Left ventricle myocardium superior (tissue), 1 donor: Measurements from ENCODE around the gene HSBP1L1. TPM values are rescaled to one million over a fixed set of nuclear protein-coding genes. Genes with fewer than 3 reads are reported as not detected.

Experiments
- ATAC-seq: fragments of 200-7000 bp; cut with Tn5 transposase; one replicate; pipeline ENCODE4 v1.9.1; 2020; ENCODE audit warnings: mild to moderate bottlenecking, moderate library complexity
- DNase-seq: peaks from one replicate; pipeline ENCODE4 v3.0.0-alpha.2; 2020
- intact Hi-C: fragments of 100-400 bp; cut with micrococcal nuclease; formaldehyde crosslinking; loops from one replicate; pipeline ENCODE4 v1.11.0; 2022
- total RNA-seq: library from RNA; stranded (reverse); fragmentation: NEBNext Ultra II Directional; extraction: Animal tissue kit (Norgen Biotek cat#: 25700); gene quantifications from one replicate; pipeline ENCODE4 v1.2.1, GENCODE V29; 2021
- donor health status: DM: no; HTN: yes; CAD: no; lungs with severe emphysema.

HSBP1L1 gene
- total RNA-seq, 1 donor from 2014 or later, result 14.5 TPM

DNA sequence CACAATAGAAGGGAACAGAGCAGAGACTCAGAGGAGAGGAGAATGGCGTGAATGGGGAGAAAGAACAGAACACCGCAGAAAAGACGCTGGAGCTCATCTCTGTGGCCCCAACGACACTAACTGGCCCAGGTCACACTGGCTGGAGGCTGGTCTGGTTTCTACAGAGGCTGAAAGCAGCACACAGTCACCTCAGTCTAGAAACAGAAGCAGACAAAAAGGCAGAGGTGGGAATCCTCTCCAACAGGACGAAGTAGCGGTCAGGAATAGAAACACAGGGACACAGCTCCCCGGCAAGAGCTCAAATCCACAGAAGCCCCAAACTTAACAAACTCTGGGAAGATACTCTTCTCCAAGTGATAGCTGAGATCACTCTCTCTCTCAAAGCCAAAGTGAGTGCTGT lies 22.2 kb upstream of the HSBP1L1 start:
- ATAC-seq, result peak; percentile 22
- DNase-seq, result no peak
- intact Hi-C loops, result no loop called here

DNA sequence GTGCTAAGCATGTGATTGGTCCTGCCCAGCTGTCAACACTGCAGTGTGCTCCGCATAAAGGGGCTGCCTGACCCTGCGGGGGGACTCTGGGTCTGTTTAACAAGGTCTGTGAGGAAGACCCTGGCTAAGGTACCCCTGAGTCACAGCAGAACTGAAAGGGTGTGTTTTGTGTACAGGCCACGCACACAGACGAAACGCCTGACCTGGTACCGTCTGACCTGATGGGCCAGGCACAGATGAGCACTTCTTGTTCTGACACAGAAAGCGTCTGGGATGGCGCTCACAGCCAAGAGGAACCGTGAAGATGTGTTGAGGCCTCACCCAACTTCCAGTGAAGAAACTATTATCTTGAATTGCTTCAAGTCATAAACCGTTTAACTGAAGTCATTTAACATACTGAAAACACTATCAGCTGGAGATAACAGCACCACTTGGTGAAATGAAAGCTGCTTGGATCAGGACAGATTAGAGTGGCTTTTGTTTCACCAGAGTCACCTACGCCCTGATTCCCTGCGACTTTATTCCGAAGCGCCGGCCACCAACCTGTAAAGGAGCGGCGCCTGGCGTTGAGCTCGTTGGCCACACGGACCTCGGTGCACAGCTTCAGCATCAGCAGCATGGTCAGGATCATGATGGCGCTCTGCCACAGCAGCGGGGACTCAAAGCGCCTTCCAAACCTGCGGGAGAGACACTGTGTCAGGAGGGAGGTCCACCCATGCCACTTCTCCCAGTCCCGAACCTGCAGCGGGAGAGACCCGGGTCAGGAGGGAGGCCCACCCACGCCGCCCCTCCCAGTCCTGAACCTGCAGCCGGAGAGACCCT lies 21.4 kb upstream of the HSBP1L1 start:
- ATAC-seq (peak; percentile 27), DNase-seq (no peak)
- intact Hi-C loops, result no loop called here

DNA sequence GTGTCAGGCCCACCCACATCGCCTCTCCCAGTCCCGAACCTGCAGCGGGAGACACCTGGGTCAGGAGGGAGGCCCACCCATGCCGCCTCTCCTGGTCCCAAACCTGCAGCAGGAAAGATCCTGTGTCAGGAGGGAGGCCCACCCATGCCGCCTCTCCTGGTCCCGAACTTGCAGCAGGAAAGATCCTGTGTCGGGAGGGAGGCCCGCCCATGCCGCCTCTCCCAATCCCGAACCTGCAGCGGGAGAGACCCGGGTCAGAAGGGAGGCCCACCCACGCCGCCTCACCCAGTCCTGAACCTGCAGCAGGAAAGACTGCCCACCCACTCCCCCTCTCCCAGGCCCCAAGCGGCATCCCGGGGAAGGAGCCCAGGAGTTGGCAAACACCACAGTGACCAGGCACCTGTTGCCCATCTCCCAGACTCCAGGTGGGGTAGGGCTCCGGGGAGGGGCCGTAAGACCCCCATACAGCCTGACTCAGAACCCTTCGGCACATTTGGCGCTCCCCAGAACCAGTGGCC lies 20.8 kb upstream of the HSBP1L1 start:
- DNase-seq, result no peak
- intact Hi-C loops, result no loop called here

DNA sequence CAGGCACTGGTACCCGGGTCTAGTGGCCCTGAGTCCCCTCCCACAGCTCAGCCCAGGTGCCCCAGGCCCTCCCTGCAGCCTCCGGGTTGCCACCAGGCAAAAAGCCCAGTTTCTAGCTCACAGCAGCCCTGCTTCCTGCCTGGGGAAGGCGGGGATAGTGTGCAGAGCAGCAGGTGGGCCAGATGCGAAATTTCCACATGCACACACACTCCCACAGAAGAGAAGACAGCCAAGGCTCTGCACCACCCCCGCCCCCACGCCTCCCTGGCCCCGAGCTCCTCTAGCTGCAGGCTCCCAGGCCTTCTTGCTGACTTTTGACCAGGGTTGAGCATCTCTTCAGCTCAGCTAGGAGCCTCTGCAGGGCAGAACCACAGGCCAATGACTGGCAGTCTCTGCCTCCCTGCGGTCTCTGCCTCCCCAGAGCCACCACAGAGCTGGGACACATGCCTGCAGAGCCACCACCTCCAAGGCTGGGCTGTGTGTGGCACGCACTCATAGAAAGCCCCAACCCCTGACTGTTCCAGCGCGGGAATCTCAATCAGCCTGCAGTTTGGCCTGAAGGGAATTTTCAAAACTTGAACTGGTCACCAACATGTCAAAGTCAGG lies 20.2 kb upstream of the HSBP1L1 start:
- intact Hi-C loops, result no loop called here
- DNase-seq, result no peak
- peak; percentile 14 for ATAC-seq

More for the DNA sequence above, 20.8 kb upstream of the HSBP1L1 start:
- ATAC-seq, result no peak

DNA sequence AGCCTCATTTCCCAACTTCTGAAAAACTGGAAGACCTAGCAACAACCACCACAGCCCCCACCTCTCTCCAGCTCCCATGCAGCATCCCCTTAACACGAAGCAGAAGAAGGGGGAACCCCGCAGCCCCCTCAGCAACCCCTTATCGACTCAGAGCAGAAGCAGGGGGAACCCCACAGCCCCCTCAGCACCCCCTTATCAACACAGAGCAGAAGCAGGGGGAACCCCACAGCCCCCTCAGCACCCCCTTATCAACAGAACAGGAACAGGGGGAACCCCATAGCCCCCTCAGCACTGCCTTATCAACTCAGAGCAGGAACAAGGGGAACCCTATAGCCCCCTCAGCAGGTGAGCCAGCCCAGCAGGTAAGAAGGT lies 19.7 kb upstream of the HSBP1L1 start:
- no peak for ATAC-seq
- intact Hi-C loops, result no loop called here
- DNase-seq, result no peak

DNA sequence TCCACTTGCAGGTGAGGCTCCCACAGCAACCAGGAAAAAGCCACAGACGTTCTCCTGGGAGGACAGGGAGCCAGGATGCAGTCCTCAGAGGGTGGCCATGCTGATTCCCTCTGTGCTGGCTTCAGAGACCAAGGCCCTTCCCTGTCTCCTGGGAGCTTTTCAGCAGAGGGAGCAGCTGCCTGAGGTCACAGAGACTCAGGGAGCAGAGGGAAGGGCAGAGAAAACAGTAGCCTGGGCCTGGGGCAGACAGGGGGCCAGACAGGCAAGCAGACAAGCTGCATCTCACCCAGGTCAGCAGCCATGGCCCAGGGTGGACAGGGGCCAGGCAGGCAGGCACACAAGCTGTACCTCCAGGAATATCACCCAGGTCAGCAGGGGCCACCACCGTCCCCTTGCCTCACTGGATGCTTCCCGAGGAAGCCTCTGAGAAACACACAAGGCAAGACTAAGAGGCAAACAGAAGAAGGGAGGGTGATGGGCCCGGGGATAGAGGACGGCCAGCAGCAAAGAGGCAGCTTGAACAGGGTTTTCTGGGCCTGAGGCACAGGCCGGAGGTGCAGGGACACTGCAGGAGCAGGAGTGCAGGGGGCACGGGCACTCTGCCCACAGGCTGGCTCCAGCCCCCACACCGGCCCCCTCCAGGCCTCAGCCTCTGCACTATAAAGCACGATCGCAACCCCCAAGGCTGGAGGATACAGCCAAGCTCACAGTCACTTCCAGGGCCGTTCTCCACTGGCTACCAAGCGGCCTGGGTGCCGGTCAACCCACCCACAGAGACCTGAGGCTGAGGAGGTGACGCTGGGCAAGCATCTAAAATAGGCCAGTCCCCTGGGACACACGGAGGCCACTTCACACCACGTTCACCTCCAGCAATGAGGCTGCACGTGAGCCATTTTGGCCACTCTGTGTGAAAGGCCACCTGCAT lies 19.1 kb upstream of the HSBP1L1 start:
- no peak for ATAC-seq
- intact Hi-C loops, result no loop called here

DNA sequence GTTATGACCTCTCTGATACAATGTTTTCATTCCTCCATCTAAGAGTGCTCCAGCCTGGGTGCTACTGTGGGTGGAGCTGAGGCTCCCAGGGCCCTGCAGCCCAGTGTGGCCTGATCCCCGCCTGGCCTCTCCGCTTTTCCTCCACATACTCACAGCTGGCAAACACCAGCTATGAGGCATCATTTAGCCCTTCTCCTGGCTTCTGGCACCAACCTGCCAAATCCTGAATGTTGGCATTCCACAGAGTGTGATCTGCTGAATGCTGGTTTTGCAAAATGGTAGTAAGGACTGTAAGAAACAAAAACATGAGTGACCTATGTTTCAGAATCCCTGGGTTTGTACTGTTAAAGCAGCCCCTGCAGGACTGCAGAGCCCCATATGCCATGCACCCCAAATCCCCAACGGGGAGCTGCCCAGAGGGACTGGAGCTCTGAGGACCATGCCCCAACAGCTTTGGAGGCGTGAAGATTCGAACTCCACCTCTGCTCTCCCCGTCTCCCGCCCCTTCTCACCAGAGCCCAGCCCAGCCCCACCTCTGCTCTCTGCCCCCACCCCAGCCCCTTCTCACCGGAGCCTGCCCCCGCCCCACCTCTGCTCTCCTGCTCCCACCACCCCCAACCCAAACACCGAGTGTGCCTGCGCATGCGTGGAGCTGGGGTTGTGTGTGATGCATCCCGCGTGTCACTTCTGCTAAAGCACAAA lies 17.2 kb upstream of the HSBP1L1 start:
- ATAC-seq, result no peak
- no peak for DNase-seq
- intact Hi-C loops, result no loop called here

More for the DNA sequence above, 19.1 kb upstream of the HSBP1L1 start:
- DNase-seq, result no peak

DNA sequence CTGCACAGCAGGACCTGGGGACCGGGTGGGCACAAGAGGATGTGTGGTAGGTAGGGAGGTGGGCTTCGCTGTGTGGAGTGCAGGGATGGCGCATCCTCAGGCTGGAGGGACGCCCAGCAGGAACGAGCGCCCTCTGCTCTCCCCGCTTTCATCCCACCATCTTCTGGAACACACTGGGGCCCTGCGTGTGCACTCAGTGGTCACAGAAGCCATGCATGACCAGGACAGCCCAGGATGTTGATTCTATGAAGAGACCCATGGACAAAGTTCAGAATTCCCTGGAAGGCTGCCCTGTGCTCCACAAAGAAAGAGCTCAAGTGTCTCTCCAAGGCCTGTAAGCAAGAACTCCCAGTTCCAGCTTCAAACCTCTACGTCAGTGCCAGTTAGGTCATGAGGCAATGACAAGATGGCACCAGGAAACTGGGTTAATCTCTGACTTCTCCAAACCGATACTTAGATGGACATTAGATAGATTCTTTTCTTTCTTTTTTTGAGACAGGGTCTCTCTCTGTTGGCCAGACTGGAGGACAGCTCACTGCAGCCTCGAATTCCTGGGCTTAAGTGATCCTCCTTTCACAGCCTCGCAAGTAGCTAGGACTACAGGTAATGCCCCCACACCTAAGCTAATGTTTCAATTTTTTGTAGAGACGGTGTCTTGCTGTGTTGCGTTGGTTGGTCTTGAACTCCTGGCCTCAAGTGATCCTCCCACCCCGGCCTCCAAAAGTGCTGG lies 16.4 kb upstream of the HSBP1L1 start:
- no peak for ATAC-seq
- no peak for DNase-seq

DNA sequence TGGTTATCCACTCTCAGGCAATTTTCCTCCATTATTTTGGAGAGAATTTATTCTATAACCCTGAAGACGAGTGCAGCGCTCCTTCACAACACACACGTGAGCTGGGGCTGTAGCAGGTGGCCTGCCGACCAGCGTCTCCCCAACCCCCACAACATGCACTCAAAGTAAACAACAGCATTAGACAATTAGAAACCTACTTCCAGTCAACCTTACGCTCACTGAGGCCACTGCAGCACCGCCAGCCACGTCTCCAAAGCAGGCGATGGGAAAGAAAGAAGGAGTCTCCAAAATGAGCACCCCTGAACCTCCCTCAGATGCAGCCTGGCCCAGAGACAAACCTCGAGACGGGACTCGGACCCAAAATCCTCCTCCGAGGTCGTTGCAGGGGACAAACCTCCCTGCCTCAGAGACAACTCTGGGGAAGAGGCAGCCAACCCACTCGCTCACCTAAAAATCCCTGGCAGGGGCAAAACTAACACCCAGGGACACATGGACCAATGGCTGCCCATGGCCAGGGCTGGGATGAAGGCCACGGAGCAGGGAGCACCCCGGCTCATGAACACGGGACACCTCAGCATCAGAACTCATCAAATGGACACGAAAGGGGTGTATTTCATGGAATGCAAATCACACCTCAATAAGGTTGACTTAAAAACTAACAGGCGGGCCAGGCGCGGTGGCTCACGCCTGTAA lies 15.6 kb upstream of the HSBP1L1 start:
- DNase-seq (no peak), ATAC-seq (no peak)
- intact Hi-C loops, result no loop called here

More for the DNA sequence above, 16.4 kb upstream of the HSBP1L1 start:
- intact Hi-C loops, result no loop called here

DNA sequence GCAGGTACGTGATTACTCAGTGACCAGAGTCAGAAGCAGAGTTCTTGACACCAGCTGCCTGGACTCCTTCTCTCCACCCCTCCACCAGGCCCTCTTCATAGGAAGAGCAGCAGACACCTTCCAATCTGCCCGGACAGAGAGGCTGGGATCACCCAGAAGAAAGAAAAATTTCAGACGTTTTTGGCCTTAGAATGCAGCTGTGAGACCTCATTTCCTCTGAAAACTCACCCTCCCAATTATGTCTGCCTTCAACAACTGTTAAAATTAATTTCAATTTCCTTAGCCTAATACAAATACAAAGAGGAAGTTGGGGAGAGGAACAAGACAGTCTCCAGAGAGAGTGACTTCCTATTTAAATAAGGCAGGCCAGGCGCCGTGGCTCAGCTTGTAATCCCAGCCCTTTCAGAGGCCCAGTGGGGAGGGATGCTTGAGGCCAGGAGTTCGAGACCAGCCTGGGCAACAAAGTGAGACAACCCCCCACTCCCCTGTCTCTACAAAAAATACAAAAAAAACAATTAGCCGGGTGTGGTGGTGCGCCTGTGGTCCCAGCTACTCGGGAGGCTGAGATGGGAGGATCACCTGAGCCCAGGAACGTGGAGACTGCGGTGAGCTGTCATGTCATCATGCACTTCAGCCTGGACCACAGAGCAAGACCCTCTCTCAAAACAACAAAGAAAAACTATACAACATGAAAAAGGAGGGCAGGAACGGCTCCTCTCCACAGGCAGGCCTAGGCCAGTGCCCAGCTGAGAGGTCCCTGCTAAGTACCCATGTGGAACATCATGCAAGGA lies 14.6 kb upstream of the HSBP1L1 start:
- DNase-seq, result peak; percentile 66
- peak; percentile 10 for ATAC-seq
- intact Hi-C loops, result no loop called here

DNA sequence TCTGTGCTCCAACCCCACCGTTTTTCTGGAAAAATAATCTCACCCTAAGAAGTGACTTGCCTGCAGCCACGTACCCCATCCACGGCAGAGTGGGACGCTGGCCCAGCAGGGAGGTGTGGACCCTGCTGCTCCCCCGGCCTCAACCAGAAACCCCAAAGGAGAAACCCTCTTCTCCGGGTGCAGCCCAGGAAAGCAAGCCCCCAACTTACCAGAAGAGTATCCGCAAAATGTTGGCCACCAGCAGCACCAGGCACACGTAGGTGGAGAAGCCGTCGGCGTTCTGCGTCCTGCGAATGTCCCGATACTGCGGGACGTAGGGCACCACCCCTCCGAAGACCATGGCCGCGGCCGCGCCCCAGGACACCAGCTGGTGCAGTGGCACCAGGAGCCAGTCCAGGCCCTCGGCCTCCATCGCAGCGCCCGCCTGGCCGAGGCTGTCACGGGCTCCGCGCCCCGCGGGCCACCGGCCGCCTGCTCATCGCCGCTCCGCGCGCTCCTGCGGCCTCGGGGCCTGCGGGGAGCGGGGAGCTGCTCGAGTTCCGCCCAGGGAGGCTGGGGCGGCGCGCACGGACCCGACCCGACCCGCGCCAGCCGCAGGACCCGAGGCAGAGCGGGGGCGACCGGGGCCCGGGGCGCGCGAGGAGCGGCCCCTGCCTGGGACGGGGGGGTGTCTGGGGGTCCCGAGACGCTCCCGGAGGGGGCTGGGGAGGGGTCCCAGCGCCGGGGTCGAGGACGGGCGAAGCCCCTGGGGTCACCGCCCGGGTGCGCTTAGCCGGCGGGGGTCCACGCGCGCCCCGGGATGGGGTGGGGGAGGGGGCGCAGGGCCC lies 13.7 kb upstream of the HSBP1L1 start:
- ATAC-seq (peak; percentile 36), DNase-seq (peak; percentile 62)
- intact Hi-C loops, result no loop called here

DNA sequence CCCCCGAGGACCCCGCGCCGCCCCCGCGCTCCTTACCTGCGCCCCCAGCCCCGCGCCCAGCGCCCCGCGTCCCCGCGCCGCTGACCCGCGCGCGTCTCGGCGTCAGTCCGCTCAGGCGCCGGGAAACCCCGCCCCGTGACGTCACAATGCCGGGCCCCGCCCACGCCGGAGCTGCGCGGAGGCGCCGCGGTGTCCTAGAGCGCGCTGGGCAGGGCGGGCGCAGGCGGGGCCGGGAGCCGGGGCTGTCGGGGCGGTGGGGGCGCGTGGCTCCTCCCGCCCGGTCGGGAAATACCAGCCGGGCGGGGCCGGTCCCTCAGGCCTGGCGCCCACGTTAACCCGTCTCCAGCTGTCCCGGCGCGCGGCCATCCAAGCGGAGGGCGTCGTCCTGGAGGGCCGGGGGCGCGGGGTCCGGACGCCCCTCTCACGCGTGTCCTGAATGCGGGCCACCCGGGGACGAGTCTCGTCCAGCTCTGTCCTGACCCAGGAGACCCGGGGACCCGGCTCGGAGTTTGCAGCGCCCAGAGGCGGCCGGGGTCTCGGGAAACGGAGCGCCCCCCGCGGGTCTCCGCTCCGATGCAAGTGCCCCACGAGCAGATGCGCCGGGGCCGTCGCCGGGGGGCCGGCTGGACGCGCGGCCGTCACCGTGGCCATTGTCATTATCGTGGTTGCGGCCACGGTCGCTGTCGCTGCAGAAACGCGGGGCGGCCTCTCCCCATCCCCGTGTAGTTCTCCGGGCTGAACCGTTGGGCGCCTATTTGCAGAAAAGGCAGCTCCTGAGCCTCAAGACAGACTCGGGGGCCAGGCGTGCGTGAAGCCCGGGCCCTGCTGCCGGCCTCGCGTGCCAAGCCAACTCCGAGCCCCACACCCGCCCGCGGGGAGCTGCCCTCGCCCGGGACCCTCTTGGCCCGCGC lies 12.6 kb upstream of the HSBP1L1 start, which contains the start of gene SLC66A2:
TSS of gene SLC66A2 (minus strand) at position 109 of the 911 bp plus-strand sequence. CDS start 727 bp downstream, outside the sequence.
- DNase-seq, result peak; percentile 97
- peak; percentile 93 for ATAC-seq
- intact Hi-C loops, result no loop called here

DNA sequence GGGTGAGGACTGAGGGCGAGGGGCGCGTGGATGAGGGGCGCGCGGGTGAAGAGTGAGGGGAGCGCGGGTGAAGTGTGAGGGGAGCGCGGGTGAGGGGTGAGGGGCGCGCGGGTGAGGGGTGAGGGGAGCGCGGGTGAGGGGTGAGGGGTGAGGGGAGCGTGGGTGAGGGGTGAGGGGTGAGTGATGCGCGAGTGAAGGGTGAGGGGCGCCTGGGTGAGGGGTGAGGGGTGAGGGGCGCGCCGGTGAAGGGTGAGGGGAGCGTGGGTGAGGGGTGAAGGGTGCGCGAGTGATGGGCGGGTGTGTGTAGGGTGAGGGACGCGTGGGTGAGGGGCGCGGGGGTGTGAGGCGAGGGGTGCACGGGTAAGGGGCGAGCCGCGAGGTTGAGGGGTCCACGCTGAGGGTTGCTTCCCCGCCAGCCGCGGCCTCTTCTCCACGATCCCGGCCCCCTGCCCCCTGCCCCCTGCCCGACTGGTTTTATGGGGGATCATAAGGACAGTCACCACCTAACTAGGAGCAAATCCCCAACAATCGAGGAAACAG lies 11.9 kb upstream of the HSBP1L1 start:
- ATAC-seq (no peak), DNase-seq (no peak)
- intact Hi-C loops, result no loop called here

DNA sequence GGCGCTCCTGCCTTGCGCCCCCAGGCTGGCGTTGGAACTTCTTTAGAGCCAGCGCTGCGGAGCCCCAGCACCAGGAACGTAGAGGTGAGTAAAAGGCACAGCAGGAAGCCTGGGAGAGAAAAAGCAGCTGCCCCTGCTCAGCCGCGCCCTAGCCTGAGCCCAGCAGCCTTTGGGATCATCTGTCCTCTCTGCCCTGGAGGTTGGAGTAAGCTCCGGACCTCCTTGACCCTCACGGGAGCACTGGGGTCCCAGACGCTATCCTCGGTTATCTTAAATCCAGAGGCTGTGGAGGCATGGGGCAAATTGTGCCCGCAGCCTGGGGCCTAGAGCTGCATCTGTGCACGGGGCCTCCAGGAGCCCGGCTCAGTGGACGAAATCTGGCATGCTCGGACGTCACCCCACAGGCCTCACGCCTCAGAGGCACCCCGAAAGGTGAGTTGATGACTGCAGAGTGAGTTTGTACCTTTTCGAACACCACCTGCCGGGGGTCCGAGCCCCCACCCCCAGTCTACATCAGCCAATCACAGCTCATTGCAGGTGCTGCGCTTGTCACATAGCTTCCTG lies 11.4 kb upstream of the HSBP1L1 start:
- intact Hi-C loops, result no loop called here
- ATAC-seq, result no peak
- no peak for DNase-seq
